Measurements from ENCODE around the gene CHST2. TPM values are rescaled to one million over a fixed set of nuclear protein-coding genes. Genes with fewer than 3 reads are reported as not detected.

CHST2 gene
- total RNA-seq, 2 donors from 2014 or later: 5.3 to 5.6 TPM

GRCh38 chr3:143167969-143168854 lies 48.6 kb downstream of the CHST2 start:
- DNase-seq (no peak), ATAC-seq (replicated peaks in 1 of 2) (no peak)
- Mint-ChIP-seq H3K36me3 (ENCODE audit: insufficient read depth in 2 of 2) (peaks cover 7 to 10% of the 10 kb centered on the region in 2 donors), H3K4me3 (peak overlapping the region in 1 of 2 donors; percentile 15), H3K9me3 (peaks cover 6 to 9% of the 10 kb centered on the region in 2 donors), H3K27me3 (ENCODE audit: low read depth) (no peaks in the 10 kb centered on the region), H3K4me1 (ENCODE audit: low read depth) (peaks cover 93% of the 10 kb centered on the region), H3K27ac (no peak overlapping the region)

- no peaks in the 10 kb centered on the region for H3K27me3 Mint-ChIP-seq (ENCODE audit: low read depth)
- no peak for ATAC-seq (replicated peaks in 1 of 2)
- H3K4me3 Mint-ChIP-seq: peak overlapping the region in 1 of 2 donors; percentile 15
Measured at GRCh38 chr3:143168855-143169192, 49.3 kb downstream of the CHST2 start.

GRCh38 chr3:143170074-143170473 lies 50.5 kb downstream of the CHST2 start:
- H3K4me3 Mint-ChIP-seq: peak overlapping the region; percentile 60 to 87
- H3K27ac Mint-ChIP-seq: peak overlapping the region; percentile 93
- H3K36me3 Mint-ChIP-seq (ENCODE audit: insufficient read depth in 2 of 2): peaks cover 11 to 21% of the 10 kb centered on the region in 2 donors
- DNase-seq (no peak), ATAC-seq (replicated peaks in 1 of 2) (no peak)
- H3K9me3 Mint-ChIP-seq: peaks cover 8 to 10% of the 10 kb centered on the region in 2 donors
- no peaks in the 10 kb centered on the region for H3K27me3 Mint-ChIP-seq (ENCODE audit: low read depth)
- peaks cover 91% of the 10 kb centered on the region for H3K4me1 Mint-ChIP-seq (ENCODE audit: low read depth)

More at GRCh38 chr3:143168855-143169192, 49.3 kb downstream of the CHST2 start:
- peaks cover 8 to 10% of the 10 kb centered on the region in 2 donors for H3K9me3 Mint-ChIP-seq
- peaks cover 91% of the 10 kb centered on the region for H3K4me1 Mint-ChIP-seq (ENCODE audit: low read depth)
- DNase-seq: no peak
- H3K27ac Mint-ChIP-seq: no peak overlapping the region
- peaks cover 9 to 15% of the 10 kb centered on the region in 2 donors for H3K36me3 Mint-ChIP-seq (ENCODE audit: insufficient read depth in 2 of 2)

GRCh38 chr3:143170676-143171075 lies 51.1 kb downstream of the CHST2 start:
- Mint-ChIP-seq H3K36me3 (ENCODE audit: insufficient read depth in 2 of 2) (peaks cover 11 to 21% of the 10 kb centered on the region in 2 donors), H3K9me3 (peaks cover 8 to 10% of the 10 kb centered on the region in 2 donors), H3K4me1 (ENCODE audit: low read depth) (peaks cover 86% of the 10 kb centered on the region), H3K27me3 (ENCODE audit: low read depth) (no peaks in the 10 kb centered on the region), H3K4me3 (peak overlapping the region; percentile 78 to 87), H3K27ac (peak overlapping the region; percentile 93)
- peak; percentile 16 to 21 for ATAC-seq (replicated peaks in 1 of 2)
- no peak for DNase-seq

- Mint-ChIP-seq H3K27me3 (ENCODE audit: low read depth) (no peaks in the 10 kb centered on the region), H3K36me3 (ENCODE audit: insufficient read depth in 2 of 2) (peaks cover 11 to 21% of the 10 kb centered on the region in 2 donors), H3K9me3 (peaks cover 8 to 10% of the 10 kb centered on the region in 2 donors), H3K27ac (peak overlapping the region; percentile 93), H3K4me3 (peak overlapping the region; percentile 78 to 87), H3K4me1 (ENCODE audit: low read depth) (peaks cover 79% of the 10 kb centered on the region)
- ATAC-seq (replicated peaks in 1 of 2) (peak; percentile 72 to 75), DNase-seq (no peak)
Measured at GRCh38 chr3:143171141-143171980, 51.8 kb downstream of the CHST2 start.

GRCh38 chr3:143172062-143172794 lies 52.7 kb downstream of the CHST2 start:
- H3K4me1 Mint-ChIP-seq (ENCODE audit: low read depth): peaks cover 77% of the 10 kb centered on the region
- H3K4me3 Mint-ChIP-seq: peak overlapping the region in 1 of 2 donors; percentile 10
- H3K9me3 Mint-ChIP-seq: peaks cover 8 to 10% of the 10 kb centered on the region in 2 donors
- no peak for DNase-seq
- no peak for ATAC-seq (replicated peaks in 1 of 2)
- no peak overlapping the region for H3K27ac Mint-ChIP-seq
- no peaks in the 10 kb centered on the region for H3K27me3 Mint-ChIP-seq (ENCODE audit: low read depth)
- peaks cover 11 to 21% of the 10 kb centered on the region in 2 donors for H3K36me3 Mint-ChIP-seq (ENCODE audit: insufficient read depth in 2 of 2)

GRCh38 chr3:143172795-143173145 lies 53.2 kb downstream of the CHST2 start:
- Mint-ChIP-seq H3K4me1 (ENCODE audit: low read depth) (peaks cover 72% of the 10 kb centered on the region), H3K9me3 (peaks cover 8 to 10% of the 10 kb centered on the region in 2 donors), H3K27me3 (ENCODE audit: low read depth) (no peaks in the 10 kb centered on the region), H3K36me3 (ENCODE audit: insufficient read depth in 2 of 2) (peaks cover 11 to 21% of the 10 kb centered on the region in 2 donors), H3K4me3 (no peak overlapping the region), H3K27ac (no peak overlapping the region)
- no peak for ATAC-seq (replicated peaks in 1 of 2)
- no peak for DNase-seq

- Mint-ChIP-seq H3K27ac (no peak overlapping the region), H3K9me3 (peaks cover 8 to 10% of the 10 kb centered on the region in 2 donors), H3K4me3 (no peak overlapping the region), H3K4me1 (ENCODE audit: low read depth) (peaks cover 67% of the 10 kb centered on the region), H3K27me3 (ENCODE audit: low read depth) (no peaks in the 10 kb centered on the region), H3K36me3 (ENCODE audit: insufficient read depth in 2 of 2) (peaks cover 11 to 21% of the 10 kb centered on the region in 2 donors)
- DNase-seq (no peak), ATAC-seq (replicated peaks in 1 of 2) (no peak)
Measured at GRCh38 chr3:143173242-143173641, 53.7 kb downstream of the CHST2 start.

Other genes starting within 250 kb of the CHST2 start
- gene PCOLCE2, start 230.7 kb upstream of the CHST2 start, total RNA-seq: not detected
- not detected for gene PAQR9, start 156.1 kb upstream of the CHST2 start, total RNA-seq
- 100 to 1,000 TPM; 157 to 179 TPM for gene U2SURP, start 118.2 kb upstream of the CHST2 start, total RNA-seq